Fibroblast of pulmonary artery (primary cell): ENCODE data around the gene ZNF367.

Experiments used
- DNase-seq: peaks from one replicate; pipeline ENCODE4 v3.0.0-alpha.2; 2010; ENCODE audit warnings: low read depth
- H3K4me3 ChIP-seq: replicated peaks from 2 replicates; pipeline ENCODE4 v1.5.1; 2011; ENCODE audit warnings: low read depth, mild to moderate bottlenecking, control low read depth, low read length, moderate library complexity
- CTCF ChIP-seq: IDR thresholded peaks from 2 replicates; pipeline ENCODE4 v1.5.1; 2011; ENCODE audit warnings: mild to moderate bottlenecking, control low read depth, low read length, inconsistent platforms; ENCODE audit errors: missing control alignments

ZNF367 gene

GRCh38 chr9:96342571-96343245 is 75.5 kb downstream of the ZNF367 start:
- no peak for TF ChIP-seq CTCF
- H3K4me3 ChIP-seq = no peak overlapping the region
- DNase-seq = peak; percentile 33

- no peak overlapping the region for H3K4me3 ChIP-seq
- DNase-seq = no peak
- no peak for TF ChIP-seq CTCF
Observed at GRCh38 chr9:96340707-96341106, 77.5 kb downstream of the ZNF367 start.

- DNase-seq = no peak
- no peak overlapping the region for H3K4me3 ChIP-seq
- no peak for TF ChIP-seq CTCF
Observed at GRCh38 chr9:96338299-96338698, 79.9 kb downstream of the ZNF367 start.
